Ascending aorta (tissue), 2 donors: Measurements from ENCODE around the gene RLN3. TPM values are rescaled to one million over a fixed set of nuclear protein-coding genes. Genes with fewer than 3 reads are reported as not detected.

Experiments used
- DNase-seq, 2 donors: peaks; one replicate each; pipeline ENCODE4 v3.0.0-alpha.2; 2019; ENCODE audit warnings: low spot score in 2 of 2
- H3K27ac ChIP-seq, 2 donors: fragments of 200-600 bp; sonication (generic); one replicate each; pipeline ENCODE4 v1.5.1; 2016 to 2017; ENCODE audit warnings: mild to moderate bottlenecking in 1 of 2
- H3K27me3 ChIP-seq: fragments of 200-600 bp; sonication (generic); one replicate; pipeline ENCODE4 v1.5.1; 2017
- H3K36me3 ChIP-seq, 2 donors: fragments of 200-600 bp; sonication (generic); one replicate each; pipeline ENCODE4 v1.5.1; 2016
- H3K4me1 ChIP-seq, 2 donors: fragments of 200-600 bp; sonication (generic); one replicate each; pipeline ENCODE4 v1.5.1; 2016 to 2017; ENCODE audit warnings: mild to moderate bottlenecking in 1 of 2
- H3K4me3 ChIP-seq, 2 donors: fragments of 200-600 bp; sonication (generic); one replicate each; pipeline ENCODE4 v1.5.1; 2016 to 2017; ENCODE audit warnings: mild to moderate bottlenecking in 1 of 2
- H3K9me3 ChIP-seq, 2 donors: fragments of 200-600 bp; sonication (generic); one replicate each; pipeline ENCODE4 v1.5.1; 2016
- CTCF ChIP-seq, 3 experiments: fragments of 200-600 bp in 2 of 3; fragments of 450-650 bp in 1 of 3; sonication (generic) in 2 of 3; IDR thresholded peaks; one replicate each; pipeline ENCODE4 v1.5.1; 2016 to 2019; ENCODE audit warnings: antibody characterized with exemption in 3 of 3, mild to moderate bottlenecking in 1 of 3, moderate library complexity in 1 of 3
- intact Hi-C: fragments of 100-400 bp; cut with DNase I; formaldehyde crosslinking; loops from one replicate; pipeline ENCODE4 v1.15.1; 2023
- total RNA-seq: library from RNA; depleted of rRNA; stranded (reverse); fragments of >200 nt; gene quantifications from one replicate; pipeline ENCODE4 v1.1.0, GENCODE V29; 2016

The RLN3 gene
- total RNA-seq, 1 donor from 2014 or later: not detected

GRCh38 chr19:13981021-13981420, 46.9 kb upstream of the RLN3 start:
- no peak for DNase-seq
- Histone ChIP-seq H3K4me3 (no peak overlapping the region), H3K4me1 (peaks cover 4 to 18% of the 10 kb centered on the region in 2 donors), H3K36me3 (peaks cover 0 to 6% of the 10 kb centered on the region in 2 donors), H3K27me3 (no peaks in the 10 kb centered on the region), H3K27ac (no peak overlapping the region), H3K9me3 (no peaks in the 10 kb centered on the region)
- no peak for TF ChIP-seq CTCF (IDR thresholded peaks at IDR 0.05)
- intact Hi-C loops: no loop called here

- no peak overlapping the region for H3K4me3 ChIP-seq
- TF ChIP-seq CTCF (IDR thresholded peaks at IDR 0.05): no peak
- no peak for DNase-seq
- H3K36me3 ChIP-seq: peaks cover 0 to 6% of the 10 kb centered on the region in 2 donors
- H3K9me3 ChIP-seq: no peaks in the 10 kb centered on the region
- H3K27me3 ChIP-seq: no peaks in the 10 kb centered on the region
- intact Hi-C loops: no loop called here
- H3K4me1 ChIP-seq: peaks cover 6 to 20% of the 10 kb centered on the region in 2 donors
- no peak overlapping the region for H3K27ac ChIP-seq
These were observed 46.5 kb upstream of the RLN3 start for GRCh38 chr19:13981467-13981866.

- Histone ChIP-seq H3K36me3 (peaks cover 0 to 6% of the 10 kb centered on the region in 2 donors), H3K9me3 (no peaks in the 10 kb centered on the region), H3K4me1 (peaks cover 10 to 24% of the 10 kb centered on the region in 2 donors), H3K27ac (no peak overlapping the region), H3K4me3 (no peak overlapping the region), H3K27me3 (no peaks in the 10 kb centered on the region)
- TF ChIP-seq CTCF (IDR thresholded peaks at IDR 0.05): no peak
- no peak for DNase-seq
- intact Hi-C loops: no loop called here
These were observed 45.9 kb upstream of the RLN3 start for GRCh38 chr19:13981988-13982501.

- peaks cover 12 to 29% of the 10 kb centered on the region in 2 donors for H3K4me1 ChIP-seq
- H3K27ac ChIP-seq: no peak overlapping the region
- intact Hi-C loops: no loop called here
- no peak for DNase-seq
- H3K4me3 ChIP-seq: no peak overlapping the region
- H3K27me3 ChIP-seq: no peaks in the 10 kb centered on the region
- no peaks in the 10 kb centered on the region for H3K9me3 ChIP-seq
- peaks cover 0 to 6% of the 10 kb centered on the region in 2 donors for H3K36me3 ChIP-seq
- no peak for TF ChIP-seq CTCF (IDR thresholded peaks at IDR 0.05)
These were observed 45.2 kb upstream of the RLN3 start for GRCh38 chr19:13982773-13983172.

- H3K27ac ChIP-seq: no peak overlapping the region
- no peak overlapping the region for H3K4me3 ChIP-seq
- no peak for DNase-seq
- H3K36me3 ChIP-seq: peaks cover 0 to 6% of the 10 kb centered on the region in 2 donors
- H3K27me3 ChIP-seq: no peaks in the 10 kb centered on the region
- peaks cover 8 to 23% of the 10 kb centered on the region in 2 donors for H3K4me1 ChIP-seq
- H3K9me3 ChIP-seq: no peaks in the 10 kb centered on the region
- intact Hi-C loops: no loop called here
- TF ChIP-seq CTCF (IDR thresholded peaks at IDR 0.05): no peak
These were observed 44.6 kb upstream of the RLN3 start for GRCh38 chr19:13983213-13983889.
